GM18951 (cell line): ENCODE measurements around the gene TMEM183A.

ENCODE experiments used
- POLR2A ChIP-seq: IDR thresholded peaks from 4 replicates; pipeline ENCODE4 v1.6.1; 2011; ENCODE audit warnings: mild to moderate bottlenecking; ENCODE audit not compliant: insufficient read length, insufficient read depth; ENCODE audit errors: extremely low read depth
- in situ Hi-C: fragments of 300-500 bp; cut with MboI; formaldehyde crosslinking; loops from one replicate; pipeline ENCODE4 v1.12.0; 2022; ENCODE audit warnings: low sequenced_read_pairs, mixed read lengths, inconsistent platforms; ENCODE audit not compliant: unreplicated experiment

The TMEM183A gene

GRCh38 chr1:203048555-203049051, 41.4 kb downstream of the TMEM183A start:
- in situ Hi-C loops: no loop called here

GRCh38 chr1:203049077-203049476, 41.9 kb downstream of the TMEM183A start:
- no peak for TF ChIP-seq POLR2A
- in situ Hi-C loops: no loop called here

More at GRCh38 chr1:203048555-203049051, 41.4 kb downstream of the TMEM183A start:
- no peak for TF ChIP-seq POLR2A

- in situ Hi-C loops: no loop called here
- TF ChIP-seq POLR2A: no peak
These were observed 42.5 kb downstream of the TMEM183A start for GRCh38 chr1:203049576-203050180.

GRCh38 chr1:203050826-203051225, 43.7 kb downstream of the TMEM183A start:
- in situ Hi-C loops: no loop called here
- TF ChIP-seq POLR2A: no peak

- TF ChIP-seq POLR2A: no peak
- in situ Hi-C loops: no loop called here
These were observed 44.7 kb downstream of the TMEM183A start for GRCh38 chr1:203051841-203052324.

- no peak for TF ChIP-seq POLR2A
- in situ Hi-C loops: no loop called here
These were observed 45.4 kb downstream of the TMEM183A start for GRCh38 chr1:203052601-203053000.

- TF ChIP-seq POLR2A: no peak
- in situ Hi-C loops: no loop called here
These were observed 47.0 kb downstream of the TMEM183A start for GRCh38 chr1:203054184-203054583.

GRCh38 chr1:203054642-203055041, 47.5 kb downstream of the TMEM183A start:
- in situ Hi-C loops: no loop called here

GRCh38 chr1:203055161-203055799, 48.1 kb downstream of the TMEM183A start:
- TF ChIP-seq POLR2A: no peak
- in situ Hi-C loops: no loop called here

More at GRCh38 chr1:203054642-203055041, 47.5 kb downstream of the TMEM183A start:
- TF ChIP-seq POLR2A: no peak

- in situ Hi-C loops: no loop called here
These were observed 48.8 kb downstream of the TMEM183A start for GRCh38 chr1:203056012-203056411.

GRCh38 chr1:203056516-203056915, 49.3 kb downstream of the TMEM183A start:
- in situ Hi-C loops: no loop called here

More at GRCh38 chr1:203056012-203056411, 48.8 kb downstream of the TMEM183A start:
- no peak for TF ChIP-seq POLR2A

GRCh38 chr1:203057911-203058675, 50.9 kb downstream of the TMEM183A start:
- TF ChIP-seq POLR2A: no peak
- in situ Hi-C loops: no loop called here

More at GRCh38 chr1:203056516-203056915, 49.3 kb downstream of the TMEM183A start:
- TF ChIP-seq POLR2A: no peak

GRCh38 chr1:203058676-203058935, 51.4 kb downstream of the TMEM183A start:
- in situ Hi-C loops: no loop called here

More at GRCh38 chr1:203058676-203058935, 51.4 kb downstream of the TMEM183A start:
- TF ChIP-seq POLR2A: no peak
